ENCODE measurements around the gene BCAT1. TPM values are rescaled to one million over a fixed set of nuclear protein-coding genes. Genes with fewer than 3 reads are reported as not detected.

Gene BCAT1, protein sequence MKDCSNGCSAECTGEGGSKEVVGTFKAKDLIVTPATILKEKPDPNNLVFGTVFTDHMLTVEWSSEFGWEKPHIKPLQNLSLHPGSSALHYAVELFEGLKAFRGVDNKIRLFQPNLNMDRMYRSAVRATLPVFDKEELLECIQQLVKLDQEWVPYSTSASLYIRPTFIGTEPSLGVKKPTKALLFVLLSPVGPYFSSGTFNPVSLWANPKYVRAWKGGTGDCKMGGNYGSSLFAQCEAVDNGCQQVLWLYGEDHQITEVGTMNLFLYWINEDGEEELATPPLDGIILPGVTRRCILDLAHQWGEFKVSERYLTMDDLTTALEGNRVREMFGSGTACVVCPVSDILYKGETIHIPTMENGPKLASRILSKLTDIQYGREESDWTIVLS
- 65.2 TPM for polyA plus RNA-seq (2013, experiment 1 of 2)
- 68.3 TPM for polyA plus RNA-seq (2013, experiment 2 of 2)

DNA sequence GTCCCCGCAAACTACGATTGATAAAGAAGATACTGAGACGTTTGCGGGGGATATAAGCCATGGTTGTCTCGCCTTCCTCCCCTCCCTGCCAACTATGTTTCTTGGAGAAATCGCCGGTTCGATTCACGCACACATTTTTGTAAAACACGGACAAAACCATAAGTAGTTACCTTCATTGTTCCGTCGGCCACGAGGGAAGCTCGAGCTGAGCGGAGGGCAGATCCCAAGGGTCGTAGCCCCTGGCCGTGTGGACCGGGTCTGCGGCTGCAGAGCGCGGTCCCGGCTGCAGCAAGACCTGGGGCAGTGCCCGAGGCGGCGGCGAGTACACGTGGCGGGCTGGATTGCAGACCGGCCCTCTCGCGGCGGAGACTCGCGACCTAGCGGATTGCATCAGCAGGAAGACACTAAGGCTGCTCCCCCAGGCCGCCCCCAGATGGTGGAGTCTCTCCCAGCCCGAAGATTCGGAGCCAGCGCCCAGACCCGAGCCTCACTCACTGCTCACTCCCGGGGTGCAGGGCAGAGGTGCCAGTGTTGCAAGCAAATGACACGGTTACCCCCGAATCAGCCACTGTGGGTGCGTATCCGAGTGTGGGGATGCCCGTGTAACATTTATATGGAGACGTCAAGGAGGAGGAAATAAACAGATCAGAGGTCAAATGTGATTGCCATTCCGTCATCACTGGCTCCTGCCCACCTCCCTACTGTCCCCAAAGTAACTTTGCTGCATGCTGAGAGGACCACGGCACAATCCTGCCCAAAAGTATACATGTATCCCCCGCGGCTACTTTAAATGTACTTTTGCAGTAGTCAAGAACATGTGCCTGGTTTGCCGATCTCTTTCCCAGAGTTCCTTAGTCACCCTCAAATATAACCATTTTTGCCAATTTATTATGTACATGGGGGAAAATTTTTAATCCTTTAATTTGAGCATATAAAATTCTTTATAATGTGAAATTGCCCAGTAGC is at the start of gene BCAT1:
Gene BCAT1 (minus strand): TSS at position 345 of the 966 bp plus-strand sequence. CDS start 169 bp downstream, at position 176.
- H3K36me3 ChIP-seq (ENCODE audit: control insufficient read depth in 1 of 2, insufficient read depth in 2 of 2, low read depth in 1 of 2, low read length in 2 of 2): peaks cover 0 to 6% of the 10 kb centered on the region in 2 experiments
- H2AFZ ChIP-seq (ENCODE audit: low read depth, low read length): peak within 1 kb of the TSS; percentile 84
- 2% methylated on average over 49 of the region's 52 CpGs for WGBS
- H2BK12ac ChIP-seq (ENCODE audit: low read length in 2 of 2): peak within 1 kb of the TSS; percentile 32 to 79
- peak within 1 kb of the TSS; percentile 40 to 61 for H3K23ac ChIP-seq (ENCODE audit: low read length in 2 of 2)
- H2BK120ac ChIP-seq (ENCODE audit: low read depth, low read length): peak within 1 kb of the TSS; percentile 85
- H4K8ac ChIP-seq (ENCODE audit: low read length): peak within 1 kb of the TSS; percentile 89
- H3K4me1 ChIP-seq (ENCODE audit: control insufficient read depth, insufficient read depth, low read depth, low read length): peaks cover 4% of the 10 kb centered on the region
- H3K9me3 ChIP-seq (ENCODE audit: control insufficient read depth, low read length): no peaks in the 10 kb centered on the region
- H3K27ac ChIP-seq (ENCODE audit: low read length, poor library complexity, severe bottlenecking): peak within 1 kb of the TSS; percentile 60
- no peaks in the 10 kb centered on the region for H3K27me3 ChIP-seq (ENCODE audit: control insufficient read depth in 1 of 2, insufficient read depth in 1 of 2, low read length in 2 of 2)
- peak within 1 kb of the TSS; percentile 95 for H2AK5ac ChIP-seq (ENCODE audit: low read length, severe bottlenecking)
- peak within 1 kb of the TSS; percentile 27 to 45 for H3K14ac ChIP-seq (ENCODE audit: low read length in 2 of 2)
- H3K9ac ChIP-seq (ENCODE audit: low read length): peak within 1 kb of the TSS; percentile 91
- peak within 1 kb of the TSS; percentile 72 to 85 for H3K4me3 ChIP-seq (ENCODE audit: insufficient read depth in 1 of 2, low read depth in 1 of 2, low read length in 2 of 2)
- peak within 1 kb of the TSS; percentile 83 for H4K91ac ChIP-seq (ENCODE audit: low read length)
- peak within 1 kb of the TSS; percentile 93 to 96 for H3K18ac ChIP-seq (ENCODE audit: low read depth in 1 of 2, low read length in 2 of 2)
- H3K4me2 ChIP-seq (ENCODE audit: low read length, poor library complexity, severe bottlenecking): peak within 1 kb of the TSS; percentile 76
- peak within 1 kb of the TSS; percentile 74 to 92 for H3K4ac ChIP-seq (ENCODE audit: low read depth in 1 of 2, low read length in 2 of 2)
- H2BK15ac ChIP-seq (ENCODE audit: low read depth, poor library complexity, severe bottlenecking): peak within 1 kb of the TSS; percentile 82
- DNase-seq: peak; percentile 89
- H3K79me1 ChIP-seq (replicated peaks; ENCODE audit: low read length, poor library complexity, severe bottlenecking): no peaks in the 10 kb centered on the region
- H2BK5ac ChIP-seq (ENCODE audit: low read depth, low read length, poor library complexity, severe bottlenecking): no peak within 1 kb of the TSS

DNA sequence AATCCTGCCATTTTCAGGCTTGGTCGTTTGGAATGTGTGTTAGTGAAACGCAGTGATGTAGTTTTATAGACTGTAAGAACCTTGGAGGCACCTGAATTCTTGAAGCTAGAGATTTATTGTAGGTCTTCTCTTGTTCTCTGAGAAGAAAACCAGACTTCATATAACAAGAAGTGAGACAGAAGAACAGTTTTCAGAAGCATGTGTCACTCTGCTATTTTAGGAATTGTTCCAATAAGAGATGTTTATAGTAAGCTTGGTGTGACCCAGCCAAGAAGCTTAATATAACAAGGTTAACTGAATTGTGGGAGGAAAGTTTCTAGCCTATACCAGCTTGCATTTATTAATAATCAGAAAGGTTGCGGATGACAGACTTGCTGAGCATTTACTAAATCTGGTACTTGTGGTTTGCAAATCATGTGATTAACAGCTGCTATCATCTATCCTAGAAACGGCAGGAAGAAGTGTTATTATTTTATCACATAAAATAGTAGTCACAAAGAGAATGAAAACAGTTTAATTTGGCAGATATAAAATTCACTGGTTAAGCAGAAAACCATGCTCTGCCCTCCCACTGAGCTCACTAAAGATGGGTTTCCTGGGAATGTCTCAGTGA is 49.2 kb upstream of the BCAT1 start:
- no peak overlapping the region for H3K4me2 ChIP-seq (ENCODE audit: low read length, poor library complexity, severe bottlenecking)
- H4K91ac ChIP-seq (ENCODE audit: low read length): no peak overlapping the region
- H3K27me3 ChIP-seq (ENCODE audit: control insufficient read depth in 1 of 2, insufficient read depth in 1 of 2, low read length in 2 of 2): no peaks in the 10 kb centered on the region
- peaks cover 5% of the 10 kb centered on the region for H3K4me1 ChIP-seq (ENCODE audit: control insufficient read depth, insufficient read depth, low read depth, low read length)
- no peaks in the 10 kb centered on the region for H3K9me3 ChIP-seq (ENCODE audit: control insufficient read depth, low read length)
- H3K27ac ChIP-seq (ENCODE audit: low read length, poor library complexity, severe bottlenecking): peak overlapping the region; percentile 41
- no peak overlapping the region for H2AK5ac ChIP-seq (ENCODE audit: low read length, severe bottlenecking)
- H2BK15ac ChIP-seq (ENCODE audit: low read depth, poor library complexity, severe bottlenecking): no peak overlapping the region
- H3K36me3 ChIP-seq (ENCODE audit: control insufficient read depth in 1 of 2, insufficient read depth in 2 of 2, low read depth in 1 of 2, low read length in 2 of 2): no peaks in the 10 kb centered on the region
- no peak overlapping the region for H3K23ac ChIP-seq (ENCODE audit: low read length in 2 of 2)
- peak; percentile 48 for DNase-seq
- H3K18ac ChIP-seq (ENCODE audit: low read depth in 1 of 2, low read length in 2 of 2): no peak overlapping the region
- no peak overlapping the region for H2BK12ac ChIP-seq (ENCODE audit: low read length in 2 of 2)
- peak overlapping the region; percentile 49 for H3K9ac ChIP-seq (ENCODE audit: low read length)
- no peak overlapping the region for H2BK120ac ChIP-seq (ENCODE audit: low read depth, low read length)
- 55% methylated on average over 2 of the region's 4 CpGs for WGBS
- no peak overlapping the region for H2BK5ac ChIP-seq (ENCODE audit: low read depth, low read length, poor library complexity, severe bottlenecking)
- H3K79me1 ChIP-seq (replicated peaks; ENCODE audit: low read length, poor library complexity, severe bottlenecking): no peaks in the 10 kb centered on the region
- no peak overlapping the region for H3K14ac ChIP-seq (ENCODE audit: low read length in 2 of 2)
- peak overlapping the region in 1 of 2 experiments; percentile 34 for H3K4me3 ChIP-seq (ENCODE audit: insufficient read depth in 1 of 2, low read depth in 1 of 2, low read length in 2 of 2)
- no peak overlapping the region for H2AFZ ChIP-seq (ENCODE audit: low read depth, low read length)
- no peak overlapping the region for H4K8ac ChIP-seq (ENCODE audit: low read length)
- H3K4ac ChIP-seq (ENCODE audit: low read depth in 1 of 2, low read length in 2 of 2): no peak overlapping the region

DNA sequence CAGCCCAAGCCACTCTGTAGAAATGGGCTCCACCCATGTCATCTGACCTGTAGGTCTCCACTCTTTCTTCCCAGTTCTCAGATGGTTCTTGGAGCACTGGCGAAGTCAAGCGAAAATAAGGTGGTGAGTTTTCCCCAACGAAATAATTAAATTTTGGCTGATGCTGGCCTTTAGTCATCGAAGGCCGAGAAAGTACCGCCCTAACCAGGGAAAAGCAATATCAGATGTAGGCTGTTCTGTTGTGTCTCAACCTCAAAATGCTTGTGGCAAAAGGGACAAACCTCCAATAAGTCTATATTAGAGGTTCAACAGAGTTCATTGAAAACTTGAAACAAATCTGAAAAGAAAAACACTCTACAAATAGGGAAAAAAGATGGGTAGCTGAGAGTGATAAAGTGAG is 48.6 kb upstream of the BCAT1 start:
- H4K8ac ChIP-seq (ENCODE audit: low read length): no peak overlapping the region
- H3K27me3 ChIP-seq (ENCODE audit: control insufficient read depth in 1 of 2, insufficient read depth in 1 of 2, low read length in 2 of 2): no peaks in the 10 kb centered on the region
- DNase-seq: no peak
- no peak overlapping the region for H2BK15ac ChIP-seq (ENCODE audit: low read depth, poor library complexity, severe bottlenecking)
- H2BK12ac ChIP-seq (ENCODE audit: low read length in 2 of 2): peak overlapping the region in 1 of 2 experiments; percentile 15
- H3K4me3 ChIP-seq (ENCODE audit: insufficient read depth in 1 of 2, low read depth in 1 of 2, low read length in 2 of 2): no peak overlapping the region
- H3K4me1 ChIP-seq (ENCODE audit: control insufficient read depth, insufficient read depth, low read depth, low read length): peaks cover 5% of the 10 kb centered on the region
- no peak overlapping the region for H2BK120ac ChIP-seq (ENCODE audit: low read depth, low read length)
- H3K9me3 ChIP-seq (ENCODE audit: control insufficient read depth, low read length): no peaks in the 10 kb centered on the region
- H2BK5ac ChIP-seq (ENCODE audit: low read depth, low read length, poor library complexity, severe bottlenecking): no peak overlapping the region
- WGBS: 94% methylated on average over 6 of the region's 6 CpGs
- no peak overlapping the region for H3K4ac ChIP-seq (ENCODE audit: low read depth in 1 of 2, low read length in 2 of 2)
- H3K9ac ChIP-seq (ENCODE audit: low read length): peak overlapping the region; percentile 49
- H3K18ac ChIP-seq (ENCODE audit: low read depth in 1 of 2, low read length in 2 of 2): no peak overlapping the region
- H4K91ac ChIP-seq (ENCODE audit: low read length): no peak overlapping the region
- H3K27ac ChIP-seq (ENCODE audit: low read length, poor library complexity, severe bottlenecking): peak overlapping the region; percentile 41
- H2AFZ ChIP-seq (ENCODE audit: low read depth, low read length): no peak overlapping the region
- no peaks in the 10 kb centered on the region for H3K79me1 ChIP-seq (replicated peaks; ENCODE audit: low read length, poor library complexity, severe bottlenecking)
- no peak overlapping the region for H3K14ac ChIP-seq (ENCODE audit: low read length in 2 of 2)
- H2AK5ac ChIP-seq (ENCODE audit: low read length, severe bottlenecking): peak overlapping the region; percentile 76
- H3K23ac ChIP-seq (ENCODE audit: low read length in 2 of 2): no peak overlapping the region
- H3K4me2 ChIP-seq (ENCODE audit: low read length, poor library complexity, severe bottlenecking): no peak overlapping the region
- no peaks in the 10 kb centered on the region for H3K36me3 ChIP-seq (ENCODE audit: control insufficient read depth in 1 of 2, insufficient read depth in 2 of 2, low read depth in 1 of 2, low read length in 2 of 2)

Measured in mesenchymal stem cell (in vitro differentiated cells and primary cell).